Measurements from ENCODE around the gene SCARB1.

SCARB1 gene

GRCh38 chr12:124811633-124812032 is 52.0 kb downstream of the SCARB1 start:
- Histone ChIP-seq H2AFZ (ENCODE audit: low read length) (no peak overlapping the region), H2BK12ac (ENCODE audit: low read length) (peak overlapping the region; percentile 60), H3K14ac (ENCODE audit: low read length) (no peak overlapping the region), H3K4ac (ENCODE audit: low read length) (no peak overlapping the region), H3K18ac (ENCODE audit: low read length) (peak overlapping the region; percentile 15), H3K9ac (ENCODE audit: low read depth, low read length, poor library complexity) (peak overlapping the region; percentile 47), H3K4me1 (ENCODE audit: control insufficient read depth in 2 of 2, insufficient read depth in 1 of 2, low read depth in 1 of 2, low read length in 2 of 2) (peaks cover 0 to 8% of the 10 kb centered on the region in 2 donors), H2BK5ac (ENCODE audit: low read length) (no peak overlapping the region), H4K8ac (ENCODE audit: low read depth, low read length) (no peak overlapping the region), H2BK15ac (ENCODE audit: low read length) (peak overlapping the region; percentile 15), H3K27ac (replicated peaks; ENCODE audit: low read length) (no peak overlapping the region), H3K9me3 (replicated peaks in 1 of 2; ENCODE audit: control insufficient read depth in 2 of 2, insufficient read depth in 1 of 2, low read depth in 1 of 2, low read length in 2 of 2) (no peaks in the 10 kb centered on the region), H3K27me3 (ENCODE audit: control insufficient read depth in 3 of 3, insufficient read depth in 3 of 3, low read depth in 1 of 3, low read length in 3 of 3) (no peaks in the 10 kb centered on the region), H4K91ac (ENCODE audit: low read depth, low read length, poor library complexity) (no peak overlapping the region), H2AK5ac (ENCODE audit: low read depth, low read length) (peak overlapping the region; percentile 88), H3K23ac (ENCODE audit: low read depth, low read length, poor library complexity) (no peak overlapping the region), H3K4me2 (ENCODE audit: insufficient read depth, low read length, poor library complexity, severe bottlenecking) (no peak overlapping the region), H3K36me3 (replicated peaks in 1 of 2; ENCODE audit: control insufficient read depth in 2 of 2, insufficient read depth in 2 of 2, low read length in 2 of 2) (peaks cover 1 to 48% of the 10 kb centered on the region in 2 donors), H2BK120ac (ENCODE audit: low read depth, low read length) (peak overlapping the region; percentile 82), H3K4me3 (ENCODE audit: low read length in 2 of 2) (no peak overlapping the region), H3K79me1 (ENCODE audit: low read depth, low read length) (no peaks in the 10 kb centered on the region)
- no peak for DNase-seq (ENCODE audit: low spot score)
- WGBS, 2 donors (ENCODE audit: extremely low coverage in 2 of 2, insufficient read length in 2 of 2, insufficient replicate concordance in 1 of 2), result no CpG with 5 or more reads among the region's 13 CpGs

- peaks cover 3 to 57% of the 10 kb centered on the region in 2 donors for H3K36me3 ChIP-seq (replicated peaks in 1 of 2; ENCODE audit: control insufficient read depth in 2 of 2, insufficient read depth in 2 of 2, low read length in 2 of 2)
- H3K4me1 ChIP-seq (ENCODE audit: control insufficient read depth in 2 of 2, insufficient read depth in 1 of 2, low read depth in 1 of 2, low read length in 2 of 2), result peaks cover 0 to 10% of the 10 kb centered on the region in 2 donors
- H3K27ac ChIP-seq (replicated peaks; ENCODE audit: low read length), result no peak overlapping the region
- no peak overlapping the region for H3K4ac ChIP-seq (ENCODE audit: low read length)
- no peak overlapping the region for H2BK12ac ChIP-seq (ENCODE audit: low read length)
- H3K27me3 ChIP-seq (ENCODE audit: control insufficient read depth in 3 of 3, insufficient read depth in 3 of 3, low read depth in 1 of 3, low read length in 3 of 3), result no peaks in the 10 kb centered on the region
- H4K8ac ChIP-seq (ENCODE audit: low read depth, low read length), result no peak overlapping the region
- H3K18ac ChIP-seq (ENCODE audit: low read length), result no peak overlapping the region
- no peaks in the 10 kb centered on the region for H3K79me1 ChIP-seq (ENCODE audit: low read depth, low read length)
- no peak overlapping the region for H2BK5ac ChIP-seq (ENCODE audit: low read length)
- H2AK5ac ChIP-seq (ENCODE audit: low read depth, low read length), result no peak overlapping the region
- WGBS, 2 donors (ENCODE audit: extremely low coverage in 2 of 2, insufficient read length in 2 of 2, insufficient replicate concordance in 1 of 2), result no CpG with 5 or more reads among the region's 8 CpGs
- H3K9ac ChIP-seq (ENCODE audit: low read depth, low read length, poor library complexity), result no peak overlapping the region
- H2BK120ac ChIP-seq (ENCODE audit: low read depth, low read length), result no peak overlapping the region
- H3K23ac ChIP-seq (ENCODE audit: low read depth, low read length, poor library complexity), result peak overlapping the region; percentile 56
- peaks cover 0 to 5% of the 10 kb centered on the region in 2 donors for H3K9me3 ChIP-seq (replicated peaks in 1 of 2; ENCODE audit: control insufficient read depth in 2 of 2, insufficient read depth in 1 of 2, low read depth in 1 of 2, low read length in 2 of 2)
- no peak overlapping the region for H4K91ac ChIP-seq (ENCODE audit: low read depth, low read length, poor library complexity)
- H2BK15ac ChIP-seq (ENCODE audit: low read length), result no peak overlapping the region
- H3K4me3 ChIP-seq (ENCODE audit: low read length in 2 of 2), result no peak overlapping the region
- H3K14ac ChIP-seq (ENCODE audit: low read length), result no peak overlapping the region
- H2AFZ ChIP-seq (ENCODE audit: low read length), result no peak overlapping the region
- H3K4me2 ChIP-seq (ENCODE audit: insufficient read depth, low read length, poor library complexity, severe bottlenecking), result no peak overlapping the region
- no peak for DNase-seq (ENCODE audit: low spot score)
These were observed 53.8 kb downstream of the SCARB1 start for GRCh38 chr12:124809878-124810277.

GRCh38 chr12:124809391-124809790 is 54.3 kb downstream of the SCARB1 start:
- Histone ChIP-seq H3K9ac (ENCODE audit: low read depth, low read length, poor library complexity) (no peak overlapping the region), H3K27ac (replicated peaks; ENCODE audit: low read length) (no peak overlapping the region), H2AK5ac (ENCODE audit: low read depth, low read length) (no peak overlapping the region), H3K79me1 (ENCODE audit: low read depth, low read length) (no peaks in the 10 kb centered on the region), H3K4ac (ENCODE audit: low read length) (no peak overlapping the region), H2BK12ac (ENCODE audit: low read length) (no peak overlapping the region), H3K14ac (ENCODE audit: low read length) (no peak overlapping the region), H2BK15ac (ENCODE audit: low read length) (no peak overlapping the region), H3K36me3 (replicated peaks in 1 of 2; ENCODE audit: control insufficient read depth in 2 of 2, insufficient read depth in 2 of 2, low read length in 2 of 2) (peaks cover 3 to 54% of the 10 kb centered on the region in 2 donors), H2BK120ac (ENCODE audit: low read depth, low read length) (no peak overlapping the region), H3K27me3 (ENCODE audit: control insufficient read depth in 3 of 3, insufficient read depth in 3 of 3, low read depth in 1 of 3, low read length in 3 of 3) (no peaks in the 10 kb centered on the region), H3K23ac (ENCODE audit: low read depth, low read length, poor library complexity) (no peak overlapping the region), H3K9me3 (replicated peaks in 1 of 2; ENCODE audit: control insufficient read depth in 2 of 2, insufficient read depth in 1 of 2, low read depth in 1 of 2, low read length in 2 of 2) (peaks cover 0 to 5% of the 10 kb centered on the region in 2 donors), H3K4me2 (ENCODE audit: insufficient read depth, low read length, poor library complexity, severe bottlenecking) (no peak overlapping the region), H4K91ac (ENCODE audit: low read depth, low read length, poor library complexity) (no peak overlapping the region), H3K4me1 (ENCODE audit: control insufficient read depth in 2 of 2, insufficient read depth in 1 of 2, low read depth in 1 of 2, low read length in 2 of 2) (peaks cover 0 to 9% of the 10 kb centered on the region in 2 donors), H3K18ac (ENCODE audit: low read length) (no peak overlapping the region), H2AFZ (ENCODE audit: low read length) (no peak overlapping the region), H3K4me3 (ENCODE audit: low read length in 2 of 2) (no peak overlapping the region), H2BK5ac (ENCODE audit: low read length) (no peak overlapping the region), H4K8ac (ENCODE audit: low read depth, low read length) (no peak overlapping the region)
- no peak for DNase-seq (ENCODE audit: low spot score)
- no CpG with 5 or more reads among the region's 4 CpGs for WGBS, 2 donors (ENCODE audit: extremely low coverage in 2 of 2, insufficient read length in 2 of 2, insufficient replicate concordance in 1 of 2)

- Histone ChIP-seq H3K4ac (ENCODE audit: low read length) (no peak overlapping the region), H3K27me3 (ENCODE audit: control insufficient read depth in 3 of 3, insufficient read depth in 3 of 3, low read depth in 1 of 3, low read length in 3 of 3) (no peaks in the 10 kb centered on the region), H3K36me3 (replicated peaks in 1 of 2; ENCODE audit: control insufficient read depth in 2 of 2, insufficient read depth in 2 of 2, low read length in 2 of 2) (peaks cover 3 to 52% of the 10 kb centered on the region in 2 donors), H2BK120ac (ENCODE audit: low read depth, low read length) (no peak overlapping the region), H4K8ac (ENCODE audit: low read depth, low read length) (no peak overlapping the region), H2BK5ac (ENCODE audit: low read length) (no peak overlapping the region), H3K4me3 (ENCODE audit: low read length in 2 of 2) (no peak overlapping the region), H4K91ac (ENCODE audit: low read depth, low read length, poor library complexity) (no peak overlapping the region), H3K27ac (replicated peaks; ENCODE audit: low read length) (no peak overlapping the region), H3K23ac (ENCODE audit: low read depth, low read length, poor library complexity) (no peak overlapping the region), H2BK15ac (ENCODE audit: low read length) (no peak overlapping the region), H3K9ac (ENCODE audit: low read depth, low read length, poor library complexity) (no peak overlapping the region), H3K14ac (ENCODE audit: low read length) (no peak overlapping the region), H2AK5ac (ENCODE audit: low read depth, low read length) (no peak overlapping the region), H3K4me2 (ENCODE audit: insufficient read depth, low read length, poor library complexity, severe bottlenecking) (no peak overlapping the region), H2AFZ (ENCODE audit: low read length) (no peak overlapping the region), H2BK12ac (ENCODE audit: low read length) (no peak overlapping the region), H3K9me3 (replicated peaks in 1 of 2; ENCODE audit: control insufficient read depth in 2 of 2, insufficient read depth in 1 of 2, low read depth in 1 of 2, low read length in 2 of 2) (peaks cover 0 to 5% of the 10 kb centered on the region in 2 donors), H3K18ac (ENCODE audit: low read length) (no peak overlapping the region), H3K79me1 (ENCODE audit: low read depth, low read length) (no peaks in the 10 kb centered on the region), H3K4me1 (ENCODE audit: control insufficient read depth in 2 of 2, insufficient read depth in 1 of 2, low read depth in 1 of 2, low read length in 2 of 2) (peaks cover 0 to 9% of the 10 kb centered on the region in 2 donors)
- no peak for DNase-seq (ENCODE audit: low spot score)
- WGBS, 2 donors (ENCODE audit: extremely low coverage in 2 of 2, insufficient read length in 2 of 2, insufficient replicate concordance in 1 of 2), result no CpG with 5 or more reads among the region's 2 CpGs
These were observed 55.4 kb downstream of the SCARB1 start for GRCh38 chr12:124808272-124808671.
